IPS-NIHi7 (cell line): ENCODE data around the gene SNHG17.
"Not testable (repeated sequence)": the region's sequence is repeated elsewhere in the genome, so short reads cannot be mapped to it uniquely, and the experiment has no call there.

Experiments
- DNase-seq: peaks from one replicate; pipeline ENCODE4 v3.0.0; 2012; ENCODE audit warnings: mixed read lengths; ENCODE audit errors: extremely low spot score

The SNHG17 gene

DNA sequence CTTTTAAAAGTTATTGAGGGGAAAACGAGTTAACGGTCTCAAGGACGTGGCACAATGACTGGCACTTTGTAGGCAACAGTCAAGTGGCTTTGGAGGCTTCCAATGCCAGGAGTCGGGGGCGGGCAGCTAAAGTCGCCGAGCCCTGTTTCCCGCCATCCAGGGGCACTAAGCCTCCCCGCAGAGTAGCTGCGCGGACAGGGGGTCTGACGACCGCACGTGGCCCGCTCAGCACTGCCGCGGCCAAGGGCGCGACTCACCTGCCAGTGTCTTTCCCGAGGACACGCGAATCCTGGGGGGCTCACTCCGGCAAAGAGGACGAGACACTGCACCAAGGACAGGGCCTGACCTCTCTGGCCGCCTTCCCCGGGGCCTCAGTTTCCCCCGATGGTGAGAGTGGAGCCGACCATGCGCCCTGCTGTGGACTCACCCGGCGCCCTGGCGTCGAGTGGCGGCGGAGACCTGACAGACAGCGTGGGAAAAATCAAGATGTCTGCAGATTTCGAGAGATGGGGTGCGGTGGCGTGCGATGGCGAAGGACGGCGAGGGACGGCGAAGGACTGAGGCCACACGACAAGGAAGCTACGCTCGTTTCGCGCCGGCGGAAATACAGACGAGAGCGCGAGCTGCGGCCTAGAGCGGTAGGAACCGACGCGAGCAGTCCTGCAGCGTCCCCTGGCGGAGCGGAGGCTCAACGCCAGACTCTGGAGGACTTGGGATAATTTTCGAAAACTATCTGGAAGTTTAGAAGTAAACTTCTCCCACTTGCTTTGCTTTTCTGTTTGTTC, at the start of gene SNHG17:
TSS of gene SNHG17 (minus strand) at position 559 of the 785 bp plus-strand sequence.
- DNase-seq: peak; percentile 88

DNA sequence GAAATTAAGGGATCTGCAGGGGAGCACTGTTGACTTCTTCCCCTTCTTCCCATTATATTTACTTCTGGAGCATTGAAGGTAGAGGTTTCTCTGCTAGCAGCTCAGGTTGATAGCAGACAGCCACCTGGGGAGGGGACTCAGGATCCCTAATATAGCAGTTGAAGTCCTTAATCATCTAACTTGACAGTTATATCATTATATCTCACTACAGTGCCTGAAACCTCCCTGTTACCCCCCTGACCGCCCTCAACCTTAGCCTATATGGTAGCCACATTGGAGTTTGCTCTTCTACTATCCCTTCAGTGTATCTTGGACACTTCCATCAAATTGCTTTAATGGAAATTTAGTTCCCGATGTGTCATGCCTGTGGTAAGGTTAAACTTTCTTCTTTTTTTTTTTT, 44.5 kb upstream of the SNHG17 start:
- DNase-seq: no peak

DNA sequence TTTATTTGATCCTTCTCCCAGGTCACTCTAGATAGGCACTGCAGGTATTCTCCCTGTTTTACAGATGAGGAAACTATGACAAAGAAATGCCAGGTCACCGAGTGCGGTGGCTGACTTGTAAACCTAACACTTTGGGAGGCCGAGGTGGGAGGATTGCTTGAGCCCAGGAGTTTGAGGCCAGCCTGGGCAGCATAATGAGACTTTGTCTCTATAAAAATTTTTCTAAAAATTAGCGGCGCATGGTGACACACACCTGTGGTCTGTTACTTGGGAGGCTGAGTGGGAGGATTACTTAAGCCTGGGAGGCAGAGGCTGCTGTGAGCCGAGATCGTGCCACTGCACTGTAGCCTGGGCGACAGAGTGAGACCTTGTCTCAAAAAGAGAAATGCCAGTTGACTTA, 42.6 kb upstream of the SNHG17 start:
- DNase-seq: no peak

DNA sequence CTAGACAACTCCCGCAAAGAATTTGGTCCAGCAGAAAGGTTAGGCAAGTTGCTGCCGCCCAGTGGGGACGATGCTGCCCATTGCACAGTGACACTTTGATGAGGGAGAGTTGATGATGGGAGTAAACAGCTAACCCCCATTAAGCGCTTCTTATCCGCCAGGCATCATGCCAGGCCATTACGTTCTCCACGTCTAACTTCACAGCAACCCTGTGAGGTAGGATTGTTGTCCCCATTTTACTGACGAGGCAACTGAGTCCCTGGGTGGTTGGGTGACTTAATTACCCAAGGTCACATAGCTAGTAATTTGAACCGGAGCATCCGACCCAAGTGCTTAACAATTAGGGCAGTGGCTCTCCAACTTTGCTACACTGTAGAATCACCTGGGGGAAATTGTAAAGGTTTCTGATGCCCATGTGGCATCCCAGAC, 38.3 kb upstream of the SNHG17 start:
- no peak for DNase-seq

DNA sequence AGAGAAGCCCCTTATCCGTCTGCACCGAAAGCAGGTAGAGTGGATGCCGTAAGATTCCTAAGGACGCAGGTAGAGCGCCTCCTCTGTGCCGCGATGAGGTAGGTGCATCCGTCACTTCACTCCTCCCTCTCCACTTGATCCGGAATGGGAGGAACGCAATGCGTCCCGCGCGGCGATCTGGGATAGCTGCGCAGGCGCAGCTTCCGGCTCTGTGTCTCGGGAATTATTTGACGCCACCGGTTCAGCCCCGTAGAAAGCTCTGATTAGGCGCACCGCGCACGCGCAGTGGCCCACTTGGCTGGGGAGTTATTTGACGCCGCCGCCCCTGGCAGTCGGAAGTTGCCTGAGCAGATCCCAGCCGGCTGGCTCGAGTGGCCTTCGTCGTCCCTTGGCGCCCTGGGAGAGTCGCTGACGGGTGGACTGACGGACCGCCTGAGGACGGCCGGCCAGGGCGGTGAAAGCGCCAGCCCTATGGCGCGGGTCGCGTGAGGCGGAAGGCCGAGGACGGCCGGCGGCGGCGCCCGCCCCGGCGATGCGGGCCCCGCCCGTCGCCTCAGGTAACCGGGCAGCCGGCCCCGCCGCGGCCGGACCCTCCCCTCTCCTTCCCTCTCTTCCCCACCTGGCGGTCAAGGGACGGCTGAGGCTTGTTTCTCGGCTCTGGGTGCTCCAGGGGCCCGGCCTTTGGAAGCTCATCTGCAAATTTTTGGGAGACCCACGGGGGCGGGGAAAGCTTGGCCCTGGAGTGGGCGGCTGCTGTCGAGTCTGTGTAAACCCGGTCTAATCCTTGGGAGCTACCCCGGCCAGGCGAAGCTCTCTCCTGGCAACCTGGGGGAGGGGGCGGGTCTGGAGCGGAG, 37.6 kb upstream of the SNHG17 start, which contains the start of gene RALGAPB:
TSS of gene RALGAPB (plus strand) at position 331 of the 854 bp plus-strand sequence. CDS start 15,590 bp downstream, outside the sequence.
- peak; percentile 97 for DNase-seq

DNA sequence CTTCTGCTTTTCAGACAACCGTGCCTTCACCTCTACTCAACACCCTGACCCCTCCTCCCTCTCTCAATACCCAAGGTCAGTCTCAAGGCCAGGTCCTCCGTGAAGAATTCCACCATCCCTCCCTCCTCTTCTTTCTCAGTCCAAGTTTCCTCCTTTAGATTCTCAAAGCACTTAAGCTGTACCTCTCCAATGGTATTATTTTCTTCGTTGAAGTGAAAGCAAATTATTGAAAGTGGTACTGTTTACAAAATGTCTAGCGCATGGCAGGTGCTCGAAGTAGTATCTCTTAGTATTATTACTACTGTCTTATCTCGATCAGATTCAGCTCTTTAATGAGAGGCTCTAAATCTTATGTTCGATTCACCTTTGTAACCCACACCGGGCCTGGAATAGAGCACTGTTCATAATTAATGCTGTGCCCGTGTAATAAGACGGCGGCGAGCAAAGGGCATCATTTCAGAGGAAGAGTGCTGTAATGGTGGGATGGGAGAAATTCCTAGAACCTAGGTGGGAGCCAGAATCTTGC, 36.9 kb upstream of the SNHG17 start:
- DNase-seq: no peak

DNA sequence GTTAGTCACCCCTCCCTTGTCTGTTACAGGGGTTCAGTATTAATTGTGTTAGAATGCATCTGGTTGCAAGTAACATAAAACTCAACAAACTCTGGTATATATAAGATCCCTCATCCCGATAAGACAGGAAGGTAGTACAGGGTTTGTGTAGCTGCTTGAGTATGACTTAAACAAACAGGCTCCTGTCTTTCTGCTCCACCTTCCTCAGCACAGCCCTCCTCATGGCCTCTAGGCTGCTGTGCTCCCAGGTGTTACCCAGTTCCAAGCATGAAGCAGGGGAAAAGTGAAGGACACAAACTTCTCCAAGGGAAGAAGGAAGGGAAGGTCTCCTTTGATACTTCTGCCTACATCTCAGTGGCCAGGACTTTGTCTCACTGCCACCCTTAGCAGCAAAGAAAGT, 36.1 kb upstream of the SNHG17 start:
- no peak for DNase-seq

DNA sequence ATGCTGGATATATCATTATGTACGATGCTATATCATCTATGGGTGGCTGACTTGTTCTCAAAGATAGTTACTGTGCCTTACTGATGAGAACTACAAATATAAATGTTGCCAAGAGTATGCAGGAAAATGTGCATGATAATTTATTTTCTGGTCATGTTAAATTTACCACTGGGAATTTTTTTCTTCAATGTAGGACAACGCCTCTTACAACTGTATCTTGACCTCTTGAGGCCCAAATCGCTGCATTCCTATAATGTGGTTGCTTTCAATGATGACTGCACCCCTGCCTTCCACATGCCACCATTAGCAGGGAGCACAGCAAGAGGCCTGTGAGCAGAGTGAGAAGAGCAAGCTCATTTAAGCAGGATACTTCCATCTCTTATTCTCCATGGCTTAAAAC, 31.9 kb upstream of the SNHG17 start:
- DNase-seq: no peak

DNA sequence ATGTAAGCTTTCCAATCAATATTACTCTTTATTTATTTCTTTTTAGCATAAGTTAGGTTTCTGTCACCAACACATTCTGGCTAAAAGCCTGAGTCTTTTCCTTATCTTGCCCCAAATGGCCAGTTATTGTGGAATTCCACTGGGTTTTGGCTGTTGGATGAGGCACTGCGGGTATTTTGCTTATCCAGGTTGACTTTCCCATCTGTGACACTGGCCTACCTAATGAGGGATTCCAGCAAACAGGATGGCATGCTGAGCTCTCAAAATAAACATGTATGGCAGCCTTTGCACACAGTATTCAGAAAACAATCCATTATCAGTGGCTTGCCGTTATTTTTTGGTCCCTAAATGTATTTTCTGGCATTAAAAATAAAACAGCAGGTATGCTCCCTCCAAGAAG, 31.0 kb upstream of the SNHG17 start:
- DNase-seq: no peak

DNA sequence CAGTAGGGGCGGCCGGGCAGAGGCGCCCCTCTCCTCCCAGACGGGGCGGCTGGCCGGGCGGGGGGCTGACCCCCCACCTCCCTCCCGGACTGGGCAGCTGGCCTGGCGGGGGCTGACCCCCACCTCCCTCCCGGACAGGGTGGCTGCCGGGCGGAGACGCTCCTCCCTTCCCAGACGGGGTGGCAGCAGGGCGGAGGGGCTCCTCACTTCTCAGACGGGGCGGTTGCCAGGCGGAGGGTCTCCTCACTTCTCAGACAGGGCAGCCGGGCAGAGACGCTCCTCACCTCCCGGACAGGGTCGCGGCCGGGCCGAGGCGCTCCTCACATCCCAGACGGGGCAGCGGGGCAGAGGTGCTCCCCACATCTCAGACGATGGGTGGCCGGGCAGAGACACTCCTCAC, 26.4 kb upstream of the SNHG17 start:
- DNase-seq: not testable (repeated sequence)

DNA sequence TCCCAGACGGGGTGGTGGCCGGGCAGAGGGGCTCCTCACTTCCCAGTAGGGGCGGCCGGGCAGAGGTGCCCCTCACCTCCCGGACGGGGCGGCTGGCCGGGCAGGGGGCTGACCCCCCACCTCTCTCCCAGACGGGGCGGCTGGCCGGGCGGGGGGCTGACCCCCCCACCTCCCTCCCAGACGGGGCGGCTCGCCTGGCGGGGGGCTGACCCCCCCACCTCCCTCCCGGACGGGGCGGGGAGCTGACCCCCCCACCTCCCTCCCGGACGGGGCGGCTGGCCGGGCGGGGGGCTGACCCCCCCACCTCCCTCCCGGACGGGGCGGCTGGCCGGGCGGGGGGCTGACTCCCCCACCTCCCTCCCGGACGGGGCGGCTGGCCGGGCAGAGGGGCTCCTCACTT, 26.0 kb upstream of the SNHG17 start:
- not testable (repeated sequence) for DNase-seq

DNA sequence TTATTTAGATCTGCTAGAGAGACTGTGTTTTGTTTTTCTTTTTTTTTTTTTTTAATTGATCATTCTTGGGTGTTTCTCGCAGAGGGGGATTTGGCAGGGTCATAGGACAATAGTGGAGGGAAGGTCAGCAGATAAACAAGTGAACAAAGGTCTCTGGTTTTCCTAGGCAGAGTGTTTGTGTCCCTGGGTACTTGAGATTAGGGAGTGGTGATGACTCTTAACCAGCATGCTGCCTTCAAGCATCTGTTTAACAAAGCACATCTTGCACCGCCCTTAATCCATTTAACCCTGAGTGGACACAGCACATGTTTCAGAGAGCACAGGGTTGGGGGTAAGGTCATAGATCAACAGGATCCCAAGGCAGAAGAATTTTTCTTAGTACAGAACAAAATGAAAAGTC, 25.5 kb upstream of the SNHG17 start:
- DNase-seq: not testable (repeated sequence)

DNA sequence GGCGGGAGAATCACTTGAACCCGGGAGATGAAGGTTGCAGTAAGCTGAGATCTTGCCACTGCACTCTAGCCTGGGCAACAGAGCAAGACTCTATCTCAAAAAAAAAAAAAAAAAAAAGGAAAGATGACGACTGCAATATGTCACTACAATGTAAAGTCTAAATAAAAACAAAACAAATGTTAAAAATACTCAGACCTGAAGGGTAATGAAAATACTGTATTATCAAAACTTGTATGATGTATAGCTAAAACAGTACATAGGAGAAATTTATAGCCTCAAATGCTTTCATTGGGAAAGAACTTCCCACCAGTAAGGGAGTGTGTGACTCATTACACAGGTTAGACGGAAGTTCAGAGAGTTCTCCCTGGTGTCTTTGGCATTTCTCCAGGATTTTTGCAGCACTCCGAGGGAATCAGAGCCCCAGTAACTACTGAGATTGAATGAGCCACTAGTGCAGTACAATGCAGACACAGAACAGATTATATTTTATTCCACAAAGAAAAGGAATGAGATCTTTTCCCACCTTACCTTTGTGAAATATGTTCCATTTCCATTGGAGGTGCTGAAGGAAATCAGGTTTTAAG, 25.0 kb upstream of the SNHG17 start:
- no peak for DNase-seq

DNA sequence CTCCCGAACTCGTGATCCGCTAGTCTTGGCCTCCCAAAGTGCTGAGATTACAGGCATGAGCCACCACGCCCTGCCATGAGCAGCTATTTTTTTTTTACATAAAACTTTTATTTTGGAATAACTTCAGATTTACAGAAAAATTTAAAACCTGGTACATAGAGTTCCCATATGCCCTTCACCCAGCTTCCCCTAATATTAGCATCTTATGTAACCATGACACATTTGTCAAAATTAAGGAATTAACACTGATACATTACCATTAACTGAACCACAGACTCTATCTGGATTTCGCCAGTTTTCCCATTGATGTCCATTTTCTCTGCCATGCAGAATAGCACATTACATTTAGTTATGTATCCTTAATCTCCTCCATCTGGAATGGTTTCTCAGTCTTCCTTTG, 23.2 kb upstream of the SNHG17 start:
- no peak for DNase-seq

DNA sequence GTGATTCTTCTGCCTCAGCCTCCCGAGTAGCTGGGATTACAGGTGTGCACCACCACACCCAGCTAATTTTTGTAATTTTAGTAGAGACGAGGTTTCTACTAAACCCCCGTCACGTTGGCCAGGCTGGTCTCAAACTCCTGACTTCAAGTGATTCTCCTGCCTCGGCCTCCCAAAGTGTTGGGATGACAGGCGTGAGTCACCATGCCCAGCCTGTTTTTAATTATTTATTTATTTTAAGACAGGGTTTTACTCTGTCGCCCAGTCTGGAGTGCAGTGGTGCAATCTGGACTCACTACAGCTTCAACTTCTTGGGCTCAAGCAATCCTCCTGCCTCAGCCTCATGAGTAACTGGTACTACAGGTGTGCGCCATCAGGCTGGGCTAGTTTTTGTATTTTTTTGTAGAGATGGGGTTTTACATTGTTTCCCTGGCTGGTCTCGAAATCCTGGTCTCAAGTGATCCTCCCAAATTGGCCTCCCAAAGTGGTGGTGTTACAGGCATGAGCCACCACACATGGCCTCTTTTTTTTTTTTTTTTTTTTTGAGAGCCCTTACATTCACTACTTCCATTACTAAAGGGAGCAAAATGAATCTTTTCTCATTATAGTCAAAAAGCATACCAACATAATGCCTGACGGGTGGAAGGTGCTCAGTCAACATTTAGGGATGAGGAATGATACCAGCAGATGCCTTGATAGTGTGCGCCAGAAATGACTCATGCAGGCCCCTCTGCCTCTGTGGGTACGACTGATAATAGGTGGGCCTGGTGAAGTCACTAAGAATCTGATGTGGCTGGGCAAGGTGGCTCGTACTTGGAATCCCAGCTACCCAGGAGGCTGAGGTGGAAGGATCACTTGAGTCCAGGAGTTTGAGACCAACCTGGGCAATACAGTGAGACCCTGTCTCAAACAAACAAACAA, 19.7 kb upstream of the SNHG17 start:
- no peak for DNase-seq

DNA sequence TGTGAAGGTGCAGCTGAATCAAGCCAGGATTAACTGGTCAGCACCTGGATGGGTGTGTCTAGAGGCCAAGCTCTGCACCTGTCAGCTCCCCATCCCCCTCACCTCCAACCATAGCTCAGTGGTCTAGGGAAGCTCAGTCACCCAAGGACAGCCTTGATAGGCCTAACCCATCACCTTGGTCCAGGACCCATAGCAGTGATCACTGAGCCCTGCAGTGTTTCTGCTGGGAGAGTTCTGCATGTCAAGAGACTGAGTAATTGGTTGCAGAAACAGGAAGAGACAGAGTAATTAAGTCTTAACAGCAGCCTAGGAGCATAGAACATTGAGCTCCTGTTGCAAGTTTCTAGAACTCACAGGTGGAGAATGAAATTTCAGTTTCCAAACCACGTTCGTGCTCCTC, 18.8 kb upstream of the SNHG17 start:
- no peak for DNase-seq

DNA sequence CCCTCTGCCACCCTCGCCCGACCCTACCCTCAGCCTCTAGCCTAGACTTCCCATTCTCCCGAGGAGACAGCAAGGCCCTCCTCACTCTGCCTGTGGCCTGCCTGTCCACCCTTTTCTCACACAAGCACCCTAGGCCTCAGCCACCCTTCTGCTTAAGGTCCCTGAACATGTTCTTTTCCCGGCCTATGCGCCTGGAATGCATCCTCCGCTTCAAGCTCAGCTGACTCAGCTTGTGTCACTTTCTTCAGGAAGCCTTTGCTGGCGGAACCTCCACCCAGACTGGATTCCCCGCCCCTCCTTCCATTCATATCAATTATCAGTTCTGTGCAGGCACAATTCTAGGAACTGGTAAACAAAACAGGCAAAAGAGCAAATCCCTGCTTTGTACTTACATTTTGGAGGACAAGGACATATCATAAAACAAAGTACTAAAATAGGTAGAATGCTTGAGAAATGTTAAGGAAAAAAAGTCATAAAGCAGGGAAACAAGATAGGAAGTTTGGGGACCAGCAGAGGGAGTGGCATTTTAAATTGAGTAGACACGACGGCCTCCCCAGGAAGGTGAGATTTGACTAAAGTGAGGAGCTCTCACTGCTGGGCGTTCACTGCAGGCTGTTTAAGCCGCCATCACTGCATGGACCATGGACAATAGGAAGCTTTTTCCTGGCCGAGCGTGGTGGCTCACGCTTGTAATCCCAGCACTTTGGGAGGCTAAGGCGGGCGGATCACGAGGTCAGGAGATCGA, 17.9 kb upstream of the SNHG17 start:
- no peak for DNase-seq

DNA sequence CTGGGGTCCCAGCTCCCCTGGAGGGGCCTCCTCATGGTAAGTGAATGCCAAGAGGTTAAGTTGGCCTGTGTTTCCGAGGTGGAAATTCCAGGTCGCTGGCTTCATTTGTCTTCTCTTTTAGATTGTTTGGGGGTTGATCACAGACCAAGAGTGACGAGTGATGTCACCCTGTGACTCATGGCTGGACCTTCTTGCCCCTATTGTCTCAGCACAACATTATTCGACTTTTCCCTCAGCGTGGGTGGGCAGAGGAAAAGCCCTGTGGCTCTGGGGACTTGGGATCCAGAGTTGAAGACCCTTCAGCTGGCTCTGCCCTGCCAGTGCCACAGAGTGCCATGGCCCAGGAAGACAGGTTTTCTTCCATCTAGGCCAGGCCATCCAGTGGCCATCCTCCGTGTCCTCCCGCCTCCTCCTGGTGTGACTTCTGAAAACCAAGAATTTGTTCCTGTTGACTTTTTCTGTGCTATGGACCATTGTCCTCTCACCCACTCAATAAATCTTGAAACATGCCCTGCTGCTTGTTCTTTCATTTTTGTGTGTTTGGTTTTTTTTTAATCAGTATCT, 15.4 kb upstream of the SNHG17 start:
- DNase-seq: no peak

DNA sequence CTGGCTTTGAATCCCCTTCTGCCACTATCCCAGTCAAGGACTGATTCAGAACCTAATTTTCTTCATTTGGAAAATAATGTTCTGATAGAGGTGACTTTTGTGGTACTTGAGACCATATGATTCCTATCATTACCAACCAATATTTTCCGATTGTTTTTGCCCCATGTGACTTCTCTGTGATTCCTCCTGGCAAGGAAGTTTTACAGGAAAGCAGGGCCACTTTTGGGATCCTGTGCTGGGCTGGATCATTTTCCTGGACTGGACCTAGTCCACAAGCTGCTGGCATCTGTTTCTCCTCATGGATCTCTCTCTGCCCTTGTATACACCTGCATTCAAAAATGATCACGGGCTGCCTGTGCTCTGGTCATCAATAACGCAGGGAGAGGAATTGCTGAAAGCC, 13.9 kb upstream of the SNHG17 start:
- no peak for DNase-seq
